ENCODE measurements around the gene ELOB.

ELOB gene

GRCh38 chr16:2809149-2809760 is 32.2 kb upstream of the ELOB start:
- DNase-seq, result no peak

DNA sequence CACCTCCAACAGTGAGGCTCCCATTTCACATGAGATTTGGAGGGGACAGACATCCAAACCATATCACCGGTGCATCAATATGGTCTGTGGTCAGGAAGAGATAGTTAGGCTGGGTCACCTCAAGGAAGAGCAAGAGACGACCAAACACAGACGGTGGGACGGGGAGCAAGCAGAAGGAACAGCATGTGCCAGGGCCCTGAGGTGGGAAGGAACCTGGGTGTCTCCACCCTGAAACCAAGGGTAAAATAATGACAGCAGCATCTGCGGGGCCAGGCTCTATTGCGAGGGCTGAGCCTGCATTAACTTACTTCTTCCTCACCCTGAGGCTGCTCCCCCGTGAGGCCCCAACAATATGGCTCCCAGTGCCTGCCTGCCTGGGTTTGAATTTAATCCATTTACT is 31.1 kb upstream of the ELOB start:
- DNase-seq, result no peak

GRCh38 chr16:2806286-2806685 is 29.2 kb upstream of the ELOB start:
- no peak for DNase-seq

DNA sequence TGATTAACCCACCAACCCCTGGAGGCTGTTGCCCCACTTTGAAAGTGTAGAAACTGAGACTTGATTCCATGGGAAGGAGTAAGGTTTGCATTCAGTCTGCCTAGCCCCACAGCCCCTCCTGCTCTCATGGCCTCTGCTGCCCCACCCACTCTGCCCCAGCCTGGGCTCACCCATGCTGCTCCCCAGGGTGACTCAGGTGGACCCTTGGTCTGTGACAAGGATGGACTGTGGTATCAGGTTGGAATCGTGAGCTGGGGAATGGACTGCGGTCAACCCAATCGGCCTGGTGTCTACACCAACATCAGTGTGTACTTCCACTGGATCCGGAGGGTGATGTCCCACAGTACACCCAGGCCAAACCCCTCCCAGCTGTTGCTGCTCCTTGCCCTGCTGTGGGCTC is 27.6 kb upstream of the ELOB start:
- DNase-seq, result no peak

DNA sequence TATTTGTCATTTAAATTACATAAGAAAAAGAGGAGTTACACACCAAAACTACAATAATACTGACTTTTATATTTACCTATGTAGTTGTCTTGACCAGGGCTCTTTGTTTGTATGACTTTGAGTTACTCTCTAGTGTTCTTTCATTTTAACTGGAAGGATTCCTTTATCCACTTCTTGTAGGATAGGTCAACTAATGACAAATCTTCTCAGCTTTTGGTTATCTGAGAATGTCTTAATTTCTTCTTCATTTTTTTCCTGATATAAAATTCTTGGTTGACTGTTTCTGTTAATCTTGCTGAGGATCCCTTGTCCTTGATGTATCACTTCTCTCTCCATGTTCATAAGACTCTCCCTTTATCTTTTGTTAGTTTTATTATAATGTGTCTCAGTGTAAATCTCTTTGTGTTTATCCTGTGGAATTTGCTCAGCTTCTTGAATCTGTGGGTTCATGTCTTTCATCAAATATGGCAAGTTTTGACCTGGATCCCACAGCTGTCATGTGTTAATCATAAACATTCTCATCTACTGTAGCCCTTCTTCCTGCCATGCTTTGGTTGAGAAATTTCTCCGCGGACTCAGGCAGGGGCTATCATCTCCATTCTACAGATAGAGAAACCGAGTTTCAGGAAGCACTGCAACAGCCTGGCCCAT is 26.6 kb upstream of the ELOB start:
- no peak for DNase-seq

DNA sequence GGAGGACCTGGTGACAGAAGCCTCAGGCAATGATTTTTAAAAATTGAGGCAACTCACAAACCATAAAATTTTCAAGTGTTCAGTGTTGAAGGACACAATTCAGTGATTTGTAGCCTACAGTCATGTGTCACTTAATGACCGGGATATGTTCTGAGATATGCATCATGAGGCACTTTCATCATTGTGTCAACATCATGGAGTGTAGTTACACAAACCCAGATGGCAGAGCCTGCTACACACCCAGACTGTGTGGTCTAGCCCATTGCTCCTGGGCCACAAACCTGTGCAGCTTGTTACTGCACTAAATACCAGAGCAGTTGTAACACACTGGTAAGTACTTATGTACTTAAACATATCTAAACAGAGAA is 22.8 kb upstream of the ELOB start:
- DNase-seq, result no peak

DNA sequence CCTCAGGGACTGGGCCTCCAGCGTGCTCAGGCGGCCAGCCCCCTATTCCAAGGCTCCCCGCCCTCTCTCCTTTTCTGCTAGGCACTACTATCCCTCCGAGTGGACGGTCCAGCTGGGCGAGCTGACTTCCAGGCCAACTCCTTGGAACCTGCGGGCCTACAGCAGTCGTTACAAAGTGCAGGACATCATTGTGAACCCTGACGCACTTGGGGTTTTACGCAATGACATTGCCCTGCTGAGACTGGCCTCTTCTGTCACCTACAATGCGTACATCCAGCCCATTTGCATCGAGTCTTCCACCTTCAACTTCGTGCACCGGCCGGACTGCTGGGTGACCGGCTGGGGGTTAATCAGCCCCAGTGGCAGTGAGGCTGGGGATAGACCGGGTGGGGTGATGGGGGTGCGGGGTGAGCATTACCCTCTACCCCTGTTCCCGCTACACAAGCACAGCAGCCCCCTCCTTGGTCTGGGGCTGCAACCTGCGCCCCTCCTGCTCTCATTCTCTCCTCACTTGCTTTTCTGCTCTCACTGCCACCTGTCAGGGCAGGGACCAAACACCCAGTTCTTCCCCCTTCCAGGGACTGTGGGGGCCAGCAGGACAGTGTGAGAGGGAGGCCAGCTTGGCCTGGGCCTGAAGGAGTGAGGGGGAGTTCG is 22.3 kb upstream of the ELOB start:
- no peak for DNase-seq

GRCh38 chr16:2798723-2799204 is 21.7 kb upstream of the ELOB start:
- no peak for DNase-seq

DNA sequence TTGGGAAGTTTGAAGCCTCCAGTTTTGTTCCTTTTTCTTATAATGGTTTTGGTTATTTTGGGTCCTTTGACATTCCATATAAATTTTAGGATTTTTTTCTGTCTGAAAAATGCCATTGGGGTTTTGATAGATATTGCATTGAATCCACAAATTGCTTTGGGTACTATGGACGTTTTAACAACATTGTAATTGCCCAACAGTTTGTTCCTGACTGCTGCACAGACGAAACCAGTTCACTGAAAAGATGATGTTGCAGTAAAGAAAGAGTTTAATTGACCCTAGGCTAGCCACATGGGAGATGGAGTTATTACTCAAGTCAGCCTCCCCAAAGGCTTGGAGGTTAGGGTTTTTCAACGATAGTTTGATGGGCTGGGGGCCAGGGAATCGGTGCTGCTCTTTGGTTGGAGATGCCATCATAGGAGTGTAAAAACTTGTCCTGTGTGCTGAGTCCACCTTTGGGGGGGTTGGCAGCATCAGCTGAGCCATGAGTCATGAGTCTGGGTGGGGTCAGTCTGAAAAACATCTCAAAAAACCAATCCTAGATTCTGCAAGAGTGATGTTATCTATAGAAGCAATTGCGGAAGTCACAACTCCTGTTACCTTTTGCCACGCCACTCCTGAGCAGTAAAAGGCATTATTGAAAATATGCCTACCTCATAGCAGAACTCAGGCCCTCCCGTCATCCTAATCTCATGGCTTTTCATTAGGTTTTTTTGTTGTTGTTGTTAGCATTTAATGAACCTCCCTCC is 18.5 kb upstream of the ELOB start:
- DNase-seq, result no peak

GRCh38 chr16:2792940-2793339 is 15.9 kb upstream of the ELOB start:
- no peak for DNase-seq

GRCh38 chr16:2791174-2791573 is 14.1 kb upstream of the ELOB start:
- no peak for DNase-seq

DNA sequence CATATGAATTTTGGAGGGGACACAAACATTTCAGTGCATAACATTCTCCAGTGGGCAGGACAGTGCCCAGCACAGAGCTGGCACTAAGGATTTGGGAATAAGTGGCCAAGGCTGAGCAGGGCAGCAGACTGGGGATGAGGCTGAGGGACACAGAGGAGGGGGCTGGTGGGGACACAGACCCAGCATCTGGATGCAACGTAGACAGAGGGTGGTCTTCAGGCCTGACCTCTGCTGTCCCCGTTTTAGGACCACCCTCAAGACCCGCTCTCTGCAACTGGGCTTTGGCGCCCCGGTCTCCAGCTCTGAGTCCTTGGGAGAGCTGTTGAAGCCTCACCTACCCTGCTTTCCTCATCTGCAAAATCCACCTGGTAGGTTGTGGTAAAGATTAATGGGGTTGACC is 13.6 kb upstream of the ELOB start:
- no peak for DNase-seq

DNA sequence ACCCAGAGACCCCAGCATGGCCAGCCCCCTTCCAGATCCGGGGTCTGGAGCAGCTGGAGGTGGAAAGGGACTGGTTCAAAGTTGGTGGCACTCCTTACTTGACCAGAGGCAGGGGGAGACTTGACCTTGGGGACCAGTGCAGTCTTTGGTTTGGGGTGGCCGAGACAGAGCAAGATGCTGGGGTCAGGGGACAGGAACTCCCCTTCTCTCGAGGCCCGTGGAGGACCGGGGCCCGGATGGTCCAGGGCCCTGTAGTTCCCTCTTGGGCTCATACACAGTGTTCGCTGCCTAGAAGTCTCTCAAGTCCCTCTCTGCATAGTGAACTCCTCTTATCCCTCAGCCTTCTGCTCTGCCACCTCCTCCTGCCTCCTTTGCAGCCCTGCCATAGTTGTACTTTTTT is 10.9 kb upstream of the ELOB start:
- no peak for DNase-seq

- DNase-seq, result no peak
Observed at GRCh38 chr16:2787406-2787805, 10.3 kb upstream of the ELOB start, which contains the start of gene PRSS33. Gene PRSS33 (minus strand): TSS chr16:2787560. CDS start chr16:2786547, 1,013 bp downstream.

- DNase-seq, result no peak
Observed at GRCh38 chr16:2786826-2787151, 9.7 kb upstream of the ELOB start.

- DNase-seq, result no peak
Observed at GRCh38 chr16:2786061-2786825, 9.2 kb upstream of the ELOB start.

- DNase-seq, result no peak
Observed at GRCh38 chr16:2785101-2785991, 8.3 kb upstream of the ELOB start.

DNA sequence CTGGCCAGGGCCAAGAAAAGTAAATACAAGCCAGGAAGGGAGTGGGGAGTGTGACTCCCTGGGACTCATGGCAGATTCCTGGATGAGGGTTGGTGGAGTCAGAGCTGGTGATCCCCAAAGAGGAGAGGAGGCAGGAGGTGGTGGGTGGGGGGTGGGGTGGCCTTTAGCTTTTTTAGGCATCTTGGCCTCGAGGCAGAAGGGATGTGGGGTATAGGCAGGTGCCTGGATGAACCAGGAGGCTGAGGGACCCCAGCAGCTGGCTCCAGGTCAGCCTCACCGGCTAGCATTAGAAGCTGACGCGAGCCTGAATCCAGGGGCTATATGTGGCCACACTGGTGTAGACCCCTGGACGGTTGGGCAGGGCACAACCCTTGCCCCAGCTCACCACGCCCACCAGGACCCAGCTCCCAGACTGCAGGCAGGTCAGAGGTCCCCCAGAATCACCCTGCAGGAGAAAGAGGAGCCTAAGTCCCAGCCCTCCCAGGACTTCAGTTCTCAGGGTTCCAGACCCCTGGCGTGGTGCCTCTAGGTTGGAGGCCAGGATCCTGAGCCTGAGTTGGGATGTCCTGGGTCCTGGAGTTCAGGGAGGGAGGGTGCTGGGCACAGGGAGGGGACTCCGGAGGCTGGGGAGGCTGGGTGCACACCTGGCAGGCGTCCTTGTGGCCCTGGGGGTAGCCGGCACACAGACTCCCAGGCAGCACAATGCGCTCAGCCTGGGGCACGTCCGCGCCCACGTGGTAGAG is 7.4 kb upstream of the ELOB start:
- no peak for DNase-seq

- DNase-seq, result no peak
Observed at GRCh38 chr16:2783581-2784357, 6.7 kb upstream of the ELOB start.

- DNase-seq, result no peak
Observed at GRCh38 chr16:2782583-2783351, 5.7 kb upstream of the ELOB start.
